ENCODE results near the gene TTLL11. TPM values are rescaled to one million over a fixed set of nuclear protein-coding genes. Genes with fewer than 3 reads are reported as not detected.
A peak's percentile ranks its signal among the peaks of the same experiment; 100 is the strongest.
"Not testable (repeated sequence)": the region's sequence is repeated elsewhere in the genome, so short reads cannot be mapped to it uniquely, and the experiment has no call there.

TTLL11 gene
- total RNA-seq, 2 experiments from 2014 or later, result 3.3 to 6.9 TPM

GRCh38 chr9:121895358-121895757, 197.8 kb downstream of the TTLL11 start:
- POLR2A ChIA-PET, result no interaction called here
- H3K4me1 ChIP-seq (ENCODE audit: insufficient read depth, low read length, poor library complexity, severe bottlenecking), result peaks cover 39% of the 10 kb centered on the region
- H3K4me2 ChIP-seq (ENCODE audit: low read length), result no peak overlapping the region
- no peak for DNase-seq (ENCODE audit: low spot score)
- H3K27ac ChIP-seq (ENCODE audit: low read depth, low read length, poor library complexity, severe bottlenecking), result no peak overlapping the region
- no peaks in the 10 kb centered on the region; the same call in 1 of the 2 replicates for H3K36me3 ChIP-seq (ENCODE audit: insufficient read depth, low read length)
- peaks cover 15% of the 10 kb centered on the region for H3K9me3 ChIP-seq (ENCODE audit: low read length)
- intact Hi-C loops (cut with micrococcal nuclease; ENCODE audit: unreplicated experiment), result no loop called here
- CTCF ChIA-PET (ENCODE audit: unreplicated experiment), result no interaction called here
- no peak overlapping the region for H3K4me3 ChIP-seq (ENCODE audit: low read depth, low read length, poor library complexity, severe bottlenecking)
- H4K20me1 ChIP-seq (ENCODE audit: insufficient read depth, low read length), result no peaks in the 10 kb centered on the region
- TF ChIP-seq CTCF (conservative IDR thresholded peaks at IDR 0.05; ENCODE audit: low read length), result no peak
- TF ChIP-seq EZH2phosphoT487 (IDR thresholded peaks at IDR 0.05; ENCODE audit: borderline replicate concordance, low read depth, low read length), result no peak
- no peaks in the 10 kb centered on the region for H3K79me2 ChIP-seq (ENCODE audit: insufficient read depth, low read depth, low read length)
- no peaks in the 10 kb centered on the region for H3K9me2 ChIP-seq (ENCODE audit: insufficient read depth, low read length)
- BruUV-seq (replicated peaks), result no TSS peak
- no peak overlapping the region for H2AFZ ChIP-seq (ENCODE audit: low read length)

- H3K79me2 ChIP-seq (ENCODE audit: insufficient read depth, low read depth, low read length); POLR2A ChIA-PET; H3K36me3 ChIP-seq (ENCODE audit: insufficient read depth, low read length); H3K9me3 ChIP-seq (ENCODE audit: low read length); H2AFZ ChIP-seq (ENCODE audit: low read length); H3K9me2 ChIP-seq (ENCODE audit: insufficient read depth, low read length); CTCF ChIA-PET (ENCODE audit: unreplicated experiment); DNase-seq (ENCODE audit: low spot score); H4K20me1 ChIP-seq (ENCODE audit: insufficient read depth, low read length); H3K4me2 ChIP-seq (ENCODE audit: low read length); H3K27ac ChIP-seq (ENCODE audit: low read depth, low read length, poor library complexity, severe bottlenecking); intact Hi-C loops (cut with micrococcal nuclease; ENCODE audit: unreplicated experiment); H3K4me3 ChIP-seq (ENCODE audit: low read depth, low read length, poor library complexity, severe bottlenecking); BruUV-seq (replicated peaks): not testable (repeated sequence)
- peaks cover 40% of the 10 kb centered on the region for H3K4me1 ChIP-seq (ENCODE audit: insufficient read depth, low read length, poor library complexity, severe bottlenecking)
Measured at GRCh38 chr9:121894380-121894779, 198.7 kb downstream of the TTLL11 start.

- CTCF ChIA-PET (ENCODE audit: unreplicated experiment), result no interaction called here
- H3K79me2 ChIP-seq (ENCODE audit: insufficient read depth, low read depth, low read length), result no peaks in the 10 kb centered on the region
- peak overlapping the region; percentile 52 for H3K4me2 ChIP-seq (ENCODE audit: low read length)
- H3K4me1 ChIP-seq (ENCODE audit: insufficient read depth, low read length, poor library complexity, severe bottlenecking), result peaks cover 40% of the 10 kb centered on the region
- no peak overlapping the region for H3K4me3 ChIP-seq (ENCODE audit: low read depth, low read length, poor library complexity, severe bottlenecking)
- TF ChIP-seq CTCF (conservative IDR thresholded peaks at IDR 0.05; ENCODE audit: low read length), result no peak
- intact Hi-C loops (cut with micrococcal nuclease; ENCODE audit: unreplicated experiment), result loop anchor here (2.0 kb wide), 1 partner anchor 45 kb away; no protein-coding TSS in a partner anchor
- no peaks in the 10 kb centered on the region for H3K36me3 ChIP-seq (ENCODE audit: insufficient read depth, low read length)
- H3K27ac ChIP-seq (ENCODE audit: low read depth, low read length, poor library complexity, severe bottlenecking), result peak overlapping the region; percentile 29
- 0 out of 2 replicates have a peak overlapping the region, but pooled peaks have one; percentile 35 for H2AFZ ChIP-seq (ENCODE audit: low read length)
- no TSS peak for BruUV-seq (replicated peaks)
- POLR2A ChIA-PET, result interaction anchor here (0.7 to 1.0 kb wide), 2 partner anchors 17 to 39 kb away, joined by 3 read pairs; no protein-coding TSS in a partner anchor
- H3K9me2 ChIP-seq (ENCODE audit: insufficient read depth, low read length), result no peaks in the 10 kb centered on the region
- peak; percentile 76 for DNase-seq (ENCODE audit: low spot score)
- H3K9me3 ChIP-seq (ENCODE audit: low read length), result 0 out of 2 replicates have a peak, but pooled peaks cover 7% of the 10 kb centered on the region
- H4K20me1 ChIP-seq (ENCODE audit: insufficient read depth, low read length), result no peaks in the 10 kb centered on the region
Measured at GRCh38 chr9:121893786-121894185, 199.3 kb downstream of the TTLL11 start.
